TTC549 (cell line): ENCODE data around the gene CACNA1I.

Experiments
- FAIRE-seq: peaks from 2 replicates; lab custom pipeline; 2012; peaks lifted over from hg19 to GRCh38; lab: Jason Lieb, UNC

The CACNA1I gene

GRCh38 chr22:39671936-39672335, 101.4 kb downstream of the CACNA1I start:
- FAIRE-seq = no peak

DNA sequence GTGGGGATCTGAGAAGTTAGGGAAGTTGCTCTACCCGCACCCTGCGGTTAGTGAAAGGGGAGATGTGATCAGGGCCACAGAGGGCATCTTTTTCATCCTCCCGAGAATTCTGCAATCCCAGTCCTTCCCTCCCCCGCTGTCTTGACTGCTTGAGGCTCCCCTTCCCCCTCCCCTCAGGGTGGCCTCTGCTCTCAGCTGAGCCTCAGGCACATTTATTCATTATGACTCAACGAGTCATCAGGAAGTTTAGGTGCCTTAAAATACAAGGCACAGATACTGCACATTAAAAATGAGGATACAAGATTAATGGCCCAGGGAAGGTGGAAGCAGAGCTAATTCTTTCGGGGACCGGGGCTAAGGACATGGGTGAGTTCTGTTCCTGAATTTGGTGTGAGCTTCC, 104.0 kb downstream of the CACNA1I start:
- FAIRE-seq = no peak

DNA sequence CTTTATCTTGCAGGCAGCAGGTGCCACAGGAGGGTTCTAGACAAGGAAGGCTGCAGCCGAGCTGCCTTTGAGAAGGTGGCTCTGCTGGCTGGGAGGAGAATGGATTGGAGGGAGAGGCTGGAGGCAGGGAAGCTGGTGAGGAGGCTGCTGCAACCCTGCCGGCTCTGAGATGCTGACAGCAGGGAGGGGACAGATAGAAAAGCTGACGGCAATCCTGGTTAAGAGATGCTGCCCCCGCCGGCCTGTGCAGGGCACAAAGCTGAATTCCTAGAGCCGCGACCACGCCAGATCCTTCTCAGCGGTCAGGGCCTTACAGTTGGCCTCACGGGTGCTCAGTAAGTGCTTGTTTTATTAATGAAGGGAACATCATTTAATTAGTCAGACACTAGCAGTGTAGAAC, 105.4 kb downstream of the CACNA1I start:
- no peak for FAIRE-seq

DNA sequence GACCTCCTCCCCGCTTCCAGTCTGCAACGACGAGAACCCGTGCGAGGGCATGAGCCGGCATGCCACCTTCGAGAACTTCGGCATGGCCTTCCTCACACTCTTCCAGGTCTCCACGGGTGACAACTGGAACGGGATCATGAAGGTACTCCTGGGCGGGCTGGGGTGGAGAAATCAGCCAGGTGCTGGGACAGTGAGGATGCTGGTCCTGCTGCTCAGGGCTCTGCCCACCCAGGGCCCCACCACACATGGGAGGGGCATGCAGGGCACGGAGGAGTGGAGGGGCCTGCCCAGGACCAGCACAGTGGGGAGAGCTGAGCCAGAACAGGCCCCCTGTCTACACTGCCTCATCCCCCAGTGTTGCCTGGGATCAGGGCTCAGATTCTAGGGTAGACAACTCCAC, 107.4 kb downstream of the CACNA1I start:
- FAIRE-seq = no peak

GRCh38 chr22:39678862-39679490, 108.4 kb downstream of the CACNA1I start:
- FAIRE-seq = no peak

GRCh38 chr22:39679652-39680051, 109.1 kb downstream of the CACNA1I start:
- FAIRE-seq = no peak

GRCh38 chr22:39680486-39680885, 109.9 kb downstream of the CACNA1I start:
- FAIRE-seq = no peak

GRCh38 chr22:39681038-39681861, 110.7 kb downstream of the CACNA1I start:
- FAIRE-seq = no peak

DNA sequence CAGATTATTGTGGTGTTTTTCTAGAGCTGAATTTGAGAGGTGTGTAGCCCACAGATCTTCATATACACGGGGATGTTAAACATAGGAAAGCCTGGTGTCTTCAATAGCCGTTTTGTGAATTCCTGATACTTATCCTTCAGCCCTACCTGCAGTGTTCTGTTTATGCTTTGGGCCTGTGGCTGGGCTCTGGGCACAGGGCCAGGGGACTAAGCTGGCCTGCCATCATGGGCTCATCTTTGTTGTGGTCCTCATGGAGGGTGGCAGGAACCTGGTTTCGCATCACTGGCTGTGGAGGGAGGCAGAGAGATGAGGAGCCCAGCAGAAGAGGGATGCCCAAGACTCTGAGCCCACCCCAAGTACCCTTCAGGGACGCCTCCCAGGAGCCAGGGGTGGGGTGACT, 112.4 kb downstream of the CACNA1I start:
- FAIRE-seq = no peak

DNA sequence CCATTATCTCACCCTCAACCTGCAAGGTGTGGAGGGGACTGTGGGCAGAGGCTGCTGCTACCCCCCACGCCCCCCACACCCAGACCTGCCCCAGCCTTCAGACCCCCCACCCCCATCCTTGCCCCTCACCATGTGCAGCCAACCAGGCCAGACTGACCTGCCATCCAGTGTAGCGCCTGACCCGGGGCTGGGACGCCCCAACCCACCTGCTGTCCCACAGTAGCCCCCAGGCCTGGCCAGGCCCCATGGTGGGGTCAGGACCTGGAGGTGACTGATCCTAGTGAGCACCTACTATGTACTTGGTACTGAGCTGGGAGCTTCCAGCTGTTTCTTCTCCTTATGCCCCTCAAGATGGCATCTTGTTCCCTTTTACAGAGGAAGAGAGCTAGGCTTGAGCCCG, 113.1 kb downstream of the CACNA1I start:
- no peak for FAIRE-seq

GRCh38 chr22:39684702-39685281, 114.2 kb downstream of the CACNA1I start:
- FAIRE-seq = no peak

DNA sequence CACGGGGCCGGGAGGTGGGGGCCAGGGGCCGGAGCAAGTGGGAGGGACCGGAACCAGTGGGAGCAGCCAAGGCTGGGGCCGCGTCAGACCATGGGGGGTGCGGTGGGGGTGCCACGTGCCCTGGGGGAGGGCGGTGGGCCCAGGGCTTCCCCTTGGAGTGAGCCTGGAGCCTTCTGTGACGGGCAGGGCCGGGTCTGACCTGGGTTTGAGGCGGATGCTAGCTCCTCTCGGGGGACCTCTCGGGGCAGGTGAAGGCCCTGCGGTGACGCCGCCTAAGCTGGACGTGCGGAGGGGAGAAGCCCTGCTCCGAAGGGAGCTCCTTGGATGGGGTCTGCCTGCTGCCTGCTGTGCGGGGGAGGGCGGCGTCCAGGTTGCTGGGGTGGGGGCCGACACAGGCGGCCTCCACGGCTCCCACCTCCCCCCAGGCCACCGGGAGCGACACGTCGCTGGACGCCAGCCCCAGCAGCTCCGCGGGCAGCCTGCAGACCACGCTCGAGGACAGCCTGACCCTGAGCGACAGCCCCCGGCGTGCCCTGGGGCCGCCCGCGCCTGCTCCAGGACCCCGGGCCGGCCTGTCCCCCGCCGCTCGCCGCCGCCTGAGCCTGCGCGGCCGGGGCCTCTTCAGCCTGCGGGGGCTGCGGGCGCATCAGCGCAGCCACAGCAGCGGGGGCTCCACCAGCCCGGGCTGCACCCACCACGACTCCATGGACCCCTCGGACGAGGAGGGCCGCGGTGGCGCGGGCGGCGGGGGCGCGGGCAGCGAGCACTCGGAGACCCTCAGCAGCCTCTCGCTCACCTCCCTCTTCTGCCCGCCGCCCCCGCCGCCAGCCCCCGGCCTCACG, 115.0 kb downstream of the CACNA1I start:
- no peak for FAIRE-seq

DNA sequence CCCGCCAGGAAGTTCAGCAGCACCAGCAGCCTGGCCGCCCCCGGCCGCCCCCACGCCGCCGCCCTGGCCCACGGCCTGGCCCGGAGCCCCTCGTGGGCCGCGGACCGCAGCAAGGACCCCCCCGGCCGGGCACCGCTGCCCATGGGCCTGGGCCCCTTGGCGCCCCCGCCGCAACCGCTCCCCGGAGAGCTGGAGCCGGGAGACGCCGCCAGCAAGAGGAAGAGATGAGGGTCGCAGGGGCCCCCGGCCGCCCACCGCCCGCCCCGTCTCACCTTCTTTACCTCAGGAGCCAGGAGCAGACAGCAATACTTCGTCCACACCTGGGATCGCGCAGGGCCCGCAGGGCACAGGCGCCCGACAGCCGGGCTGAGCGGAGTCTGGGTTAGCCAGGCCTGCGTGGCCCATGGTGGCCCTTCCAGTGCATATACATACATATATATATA, 115.6 kb downstream of the CACNA1I start:
- no peak for FAIRE-seq

DNA sequence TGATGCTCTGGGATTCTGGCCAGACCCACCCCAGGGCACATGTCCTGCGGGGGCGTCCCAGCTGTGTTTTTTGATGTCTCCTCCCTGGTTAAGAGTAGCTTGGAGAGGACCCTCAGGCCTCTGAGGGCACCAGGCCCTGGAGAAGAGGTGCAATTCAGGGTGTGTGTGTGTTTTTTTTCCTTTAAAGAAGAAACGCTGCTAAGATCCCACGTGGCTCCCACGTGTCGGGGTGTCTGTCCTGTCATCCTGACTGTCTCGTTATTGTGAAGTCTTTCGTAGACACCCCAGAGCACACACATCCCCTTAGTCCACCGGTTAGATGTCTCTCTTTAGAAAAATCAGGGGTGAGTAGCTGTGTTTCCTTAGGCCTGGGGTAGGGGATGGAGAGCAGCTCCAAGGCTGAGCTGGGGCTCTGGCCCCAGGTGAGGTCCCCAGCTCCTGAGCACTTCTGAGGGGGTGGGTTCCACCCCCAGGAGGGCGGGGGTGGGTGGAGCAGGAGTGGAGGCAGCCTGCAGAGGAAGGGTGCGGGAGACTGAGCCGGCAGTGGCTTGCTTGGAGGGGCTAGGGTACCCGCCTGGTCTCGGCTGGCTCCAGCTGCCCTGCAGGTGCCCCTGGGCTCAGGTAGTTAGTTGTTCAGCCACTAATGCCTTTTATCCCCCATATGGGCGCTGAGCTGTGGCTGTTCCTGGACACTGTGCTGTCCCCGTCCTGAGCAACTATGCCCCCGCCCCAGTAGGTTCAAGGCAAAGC, 116.4 kb downstream of the CACNA1I start:
- FAIRE-seq = no peak

- FAIRE-seq = no peak
These were observed 117.7 kb downstream of the CACNA1I start for GRCh38 chr22:39688186-39688785.

- no peak for FAIRE-seq
These were observed 118.9 kb downstream of the CACNA1I start for GRCh38 chr22:39689421-39689820.

- FAIRE-seq = no peak
These were observed 120.5 kb downstream of the CACNA1I start for GRCh38 chr22:39690881-39691605.

DNA sequence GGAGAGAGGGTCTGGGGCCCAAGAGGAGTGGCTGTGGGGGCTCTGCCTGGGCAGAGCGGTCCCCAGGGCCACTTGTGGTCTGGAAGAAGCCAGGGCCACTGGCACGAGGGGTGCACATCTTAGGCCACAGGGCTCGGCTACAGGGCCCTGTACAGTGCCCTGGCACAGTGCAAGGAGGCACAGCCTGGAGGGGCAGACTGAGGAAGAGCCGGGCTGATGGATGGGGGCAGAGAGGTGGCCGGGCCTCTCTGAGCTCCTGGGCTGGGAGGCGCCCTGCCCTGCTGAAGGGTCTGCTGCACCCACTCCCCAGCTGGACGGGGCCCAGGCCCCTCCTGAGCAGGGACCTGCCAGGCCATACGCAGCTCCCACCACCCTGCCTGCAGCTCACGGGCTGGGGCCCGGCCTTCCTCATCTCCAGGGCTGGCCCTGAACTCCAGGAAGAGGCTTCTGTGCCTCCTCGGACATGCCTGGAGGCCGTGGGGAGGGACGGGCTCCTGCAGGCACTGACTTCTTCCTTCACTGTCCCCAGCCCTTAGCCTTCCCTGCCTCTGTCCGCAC, 123.5 kb downstream of the CACNA1I start:
- no peak for FAIRE-seq

DNA sequence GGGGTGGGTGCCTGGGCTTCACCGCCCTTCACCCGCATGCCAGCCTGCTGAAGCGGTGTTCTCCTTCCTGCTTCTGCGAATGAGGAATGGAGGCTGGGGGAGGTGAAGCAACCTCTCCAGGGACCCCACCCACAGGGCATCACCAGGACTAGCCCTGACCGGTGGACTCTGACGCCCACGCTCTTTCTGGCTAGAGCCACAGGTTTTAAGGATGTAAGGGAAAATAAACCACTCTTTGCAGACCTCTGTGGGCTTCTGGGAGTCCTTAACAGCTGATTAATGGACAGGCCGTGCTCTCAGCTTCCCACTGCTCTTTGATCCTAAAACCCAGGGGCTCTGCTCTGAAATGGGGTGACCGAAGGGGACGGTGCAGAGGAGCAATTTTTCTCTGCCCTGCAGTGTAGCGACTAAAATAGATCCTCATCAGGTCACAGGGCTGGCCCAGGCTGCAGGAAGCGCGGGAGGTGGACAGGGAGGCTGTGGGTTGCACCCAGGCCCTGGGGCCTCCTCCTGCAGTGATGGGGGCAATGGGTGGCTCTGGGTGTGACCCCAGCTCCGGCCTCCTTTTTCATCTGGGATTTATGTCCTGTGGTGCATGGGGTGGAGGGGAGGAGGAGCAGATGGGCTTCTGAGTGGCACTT, 127.4 kb downstream of the CACNA1I start:
- no peak for FAIRE-seq
